Measurements from ENCODE around the gene STKLD1. TPM values are rescaled to one million over a fixed set of nuclear protein-coding genes. Genes with fewer than 3 reads are reported as not detected.
A peak's percentile ranks its signal among the peaks of the same experiment; 100 is the strongest.

Gene STKLD1
- total RNA-seq, 4 donors from 2014 or later = 0.68 to 1.5 TPM; not detected in 2

GRCh38 chr9:133406480-133407307 lies 30.5 kb downstream of the STKLD1 start:
- Histone ChIP-seq H3K36me3 (peaks cover 0 to 25% (median 0%) of the 10 kb centered on the region in 4 donors), H3K9me3 (no peaks in the 10 kb centered on the region), H3K27ac (no peak overlapping the region), H3K4me3 (no peak overlapping the region), H3K27me3 (no peaks in the 10 kb centered on the region), H3K4me1 (no peaks in the 10 kb centered on the region)
- 0 to 46% methylated on average over 3 to 20 of the region's 24 CpGs for WGBS, 2 donors (ENCODE audit: low coverage in 1 of 2)
- DNase-seq = peak; percentile 82
- in situ Hi-C loops (cut with MboI; ENCODE audit: low pct_ligation_motif_present in 1 of 4, low pct_unique_long_range_greater_than_20kb in 1 of 4, low sequenced_read_pairs in 3 of 4) = loop anchor here in 2 of 4 donors (5.0 to 10.0 kb wide), 2 partner anchors 76 to 78 kb away; no protein-coding TSS in a partner anchor
- no peak for TF ChIP-seq EP300 (IDR thresholded peaks at IDR 0.05; ENCODE audit: low read depth)
- peak in 1 of 3 donors; percentile 30 for TF ChIP-seq POLR2AphosphoS5 (IDR thresholded peaks at IDR 0.05)
- TF ChIP-seq POLR2A (IDR thresholded peaks at IDR 0.05) = no peak
- TF ChIP-seq CTCF (IDR thresholded peaks at IDR 0.05) = peak; percentile 88 to 93 (median 92)
- intact Hi-C loops (cut with DNase I; ENCODE audit: low total_unique reads) = loop anchor here (2.0 kb wide), 1 partner anchor 80 kb away; no protein-coding TSS in a partner anchor

GRCh38 chr9:133408042-133408441 lies 31.9 kb downstream of the STKLD1 start:
- no peaks in the 10 kb centered on the region for H3K27me3 ChIP-seq
- TF ChIP-seq POLR2A (IDR thresholded peaks at IDR 0.05) (no peak), CTCF (IDR thresholded peaks at IDR 0.05) (no peak), EP300 (IDR thresholded peaks at IDR 0.05; ENCODE audit: low read depth) (no peak), POLR2AphosphoS5 (IDR thresholded peaks at IDR 0.05) (no peak)
- peaks cover 0 to 34% (median 5%) of the 10 kb centered on the region in 4 donors for H3K36me3 ChIP-seq
- 94% methylated on average over 1 of the region's 1 CpG; no CpG with 5 or more reads in 1 of the 2 donors for WGBS, 2 donors (ENCODE audit: low coverage in 1 of 2)
- intact Hi-C loops (cut with DNase I; ENCODE audit: low total_unique reads) (no loop called here), in situ Hi-C loops (cut with MboI; ENCODE audit: low pct_ligation_motif_present in 1 of 4, low pct_unique_long_range_greater_than_20kb in 1 of 4, low sequenced_read_pairs in 3 of 4) (loop anchor here in 2 of 4 donors (5.0 to 10.0 kb wide), 2 partner anchors 74 to 77 kb away; no protein-coding TSS in a partner anchor)
- DNase-seq = no peak
- no peak overlapping the region for H3K4me3 ChIP-seq
- no peaks in the 10 kb centered on the region for H3K4me1 ChIP-seq
- H3K27ac ChIP-seq = no peak overlapping the region
- H3K9me3 ChIP-seq = no peaks in the 10 kb centered on the region

GRCh38 chr9:133415170-133415569 lies 39.0 kb downstream of the STKLD1 start:
- Histone ChIP-seq H3K36me3 (peaks cover 0 to 24% (median 10%) of the 10 kb centered on the region in 4 donors), H3K4me3 (no peak overlapping the region), H3K27ac (no peak overlapping the region), H3K9me3 (no peaks in the 10 kb centered on the region), H3K27me3 (no peaks in the 10 kb centered on the region), H3K4me1 (peaks cover 0 to 33% (median 27%) of the 10 kb centered on the region in 4 donors)
- TF ChIP-seq POLR2AphosphoS5 (IDR thresholded peaks at IDR 0.05) (no peak), CTCF (IDR thresholded peaks at IDR 0.05) (no peak), POLR2A (IDR thresholded peaks at IDR 0.05) (no peak), EP300 (IDR thresholded peaks at IDR 0.05; ENCODE audit: low read depth) (no peak)
- 65% methylated on average over 1 of the region's 1 CpG; no CpG with 5 or more reads in 1 of the 2 donors for WGBS, 2 donors (ENCODE audit: low coverage in 1 of 2)
- in situ Hi-C loops (cut with MboI; ENCODE audit: low pct_ligation_motif_present in 1 of 4, low pct_unique_long_range_greater_than_20kb in 1 of 4, low sequenced_read_pairs in 3 of 4) = no loop called here
- no peak for DNase-seq
- intact Hi-C loops (cut with DNase I; ENCODE audit: low total_unique reads) = no loop called here
